Cerebellar nuclear complex (tissue), 1 donor: ENCODE results near the gene NTNG2.
"Not testable (repeated sequence)": the region's sequence is repeated elsewhere in the genome, so short reads cannot be mapped to it uniquely, and the experiment has no call there.

Source experiments
- DNase-seq, 2 experiments: peaks; one replicate each; lab custom pipeline; 2025; lab: John Stamatoyannopoulos, UW

The NTNG2 gene

GRCh38 chr9:132250324-132251262 lies 88.7 kb downstream of the NTNG2 start:
- no peak for DNase-seq

- DNase-seq = no peak
These were observed 99.0 kb downstream of the NTNG2 start for GRCh38 chr9:132260846-132261245.

- no peak for DNase-seq
These were observed 104.2 kb downstream of the NTNG2 start for GRCh38 chr9:132266017-132266416.

- DNase-seq = no peak
These were observed 105.8 kb downstream of the NTNG2 start for GRCh38 chr9:132267660-132268059.

GRCh38 chr9:132268725-132269352 lies 107.0 kb downstream of the NTNG2 start:
- DNase-seq = no peak

- not testable (repeated sequence) for DNase-seq
These were observed 108.1 kb downstream of the NTNG2 start for GRCh38 chr9:132269704-132270516.

GRCh38 chr9:132274861-132275260 lies 113.0 kb downstream of the NTNG2 start:
- DNase-seq = no peak

- DNase-seq = no peak
These were observed 121.3 kb downstream of the NTNG2 start for GRCh38 chr9:132283165-132283564.

GRCh38 chr9:132283863-132284262 lies 122.0 kb downstream of the NTNG2 start:
- no peak for DNase-seq

GRCh38 chr9:132287256-132287760 lies 125.5 kb downstream of the NTNG2 start:
- no peak for DNase-seq

- no peak for DNase-seq
These were observed 126.5 kb downstream of the NTNG2 start for GRCh38 chr9:132288361-132288760.

- no peak for DNase-seq
These were observed 127.1 kb downstream of the NTNG2 start for GRCh38 chr9:132288966-132289365.

GRCh38 chr9:132293145-132293721 lies 131.4 kb downstream of the NTNG2 start:
- no peak for DNase-seq
